Erythroblast (primary cell): ENCODE measurements around the gene ITIH1.

Source experiments
- DNase-seq, 2 experiments: peaks; one replicate each; lab custom pipeline; 2025; lab: John Stamatoyannopoulos, UW
- GATA1 ChIP-seq: IDR thresholded peaks from 2 replicates; pipeline ENCODE4 v1.6.1; 2011; ENCODE audit warnings: low read depth, mild to moderate bottlenecking, control low read depth, low read length, moderate library complexity
- POLR2A ChIP-seq: IDR thresholded peaks from 2 replicates; pipeline ENCODE4 v1.6.1; 2011; ENCODE audit warnings: mild to moderate bottlenecking, low read length

ITIH1 gene

DNA sequence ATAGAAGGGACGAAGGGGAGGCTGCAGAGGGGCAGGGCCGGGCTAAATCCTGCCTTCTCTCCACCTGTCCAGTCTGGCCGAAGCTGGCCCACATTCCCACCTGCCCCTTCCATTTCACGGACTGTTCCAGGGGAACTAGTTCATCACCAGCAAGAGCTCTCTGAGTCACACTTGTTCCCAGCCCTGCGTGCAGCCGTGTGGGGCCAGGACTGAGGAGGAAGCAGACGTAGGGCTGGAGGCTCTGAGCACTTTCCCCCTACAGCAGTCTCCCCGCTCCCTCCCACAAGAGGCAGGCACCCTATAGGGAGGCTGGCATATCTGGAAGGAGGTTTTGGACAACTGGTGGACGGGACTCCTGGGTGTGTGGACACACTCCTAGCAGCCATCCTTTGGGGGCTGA lies 50.0 kb downstream of the ITIH1 start:
- TF ChIP-seq POLR2A (no peak), GATA1 (no peak)
- no peak for DNase-seq

DNA sequence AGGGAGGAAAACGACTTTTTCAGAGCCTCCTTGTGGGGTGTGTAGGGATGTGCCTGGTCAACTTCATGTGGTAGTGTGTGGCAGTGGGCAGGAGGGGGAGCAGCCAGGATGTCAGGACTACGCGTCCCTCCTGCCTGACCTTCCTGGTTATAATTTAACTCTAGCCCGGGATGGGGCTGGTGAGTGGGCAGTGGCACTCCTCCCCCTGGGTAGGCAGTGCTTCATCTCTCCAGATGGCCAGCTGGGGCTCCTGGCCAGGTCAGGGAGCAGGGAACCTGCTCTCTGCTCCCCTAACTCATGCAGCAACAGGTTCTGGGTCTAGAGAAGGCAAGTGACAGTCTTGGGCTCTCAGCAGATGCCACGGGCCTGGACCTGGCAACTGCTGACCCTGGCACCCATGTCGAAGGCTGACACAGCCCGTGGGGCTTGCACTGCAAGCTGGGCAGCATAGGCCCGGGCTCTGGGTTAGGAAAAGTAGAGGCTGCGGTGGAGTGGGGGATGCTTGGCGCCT lies 50.5 kb downstream of the ITIH1 start:
- no peak for TF ChIP-seq POLR2A
- no peak for TF ChIP-seq GATA1
- DNase-seq: no peak

DNA sequence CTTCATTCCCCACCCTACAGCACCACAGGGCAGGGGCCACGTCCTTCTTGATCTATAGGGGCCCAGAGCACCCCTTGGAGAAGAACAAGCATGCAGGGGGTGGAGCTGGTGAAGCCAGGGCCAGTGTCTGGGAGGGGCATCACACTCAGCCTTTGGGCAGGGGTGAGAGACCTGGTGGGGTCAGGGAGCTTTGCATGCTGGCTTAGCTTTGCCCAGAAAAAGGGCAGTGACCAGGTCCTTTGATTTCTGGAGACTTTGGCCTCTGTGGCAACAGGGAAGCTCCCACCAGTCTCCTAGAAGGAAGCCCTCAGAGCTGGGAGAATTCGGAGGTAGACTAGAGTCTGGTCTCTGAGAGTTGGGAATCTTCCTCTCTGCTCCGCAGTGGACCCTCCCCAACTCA lies 52.1 kb downstream of the ITIH1 start:
- DNase-seq: no peak
- TF ChIP-seq GATA1: no peak
- no peak for TF ChIP-seq POLR2A

DNA sequence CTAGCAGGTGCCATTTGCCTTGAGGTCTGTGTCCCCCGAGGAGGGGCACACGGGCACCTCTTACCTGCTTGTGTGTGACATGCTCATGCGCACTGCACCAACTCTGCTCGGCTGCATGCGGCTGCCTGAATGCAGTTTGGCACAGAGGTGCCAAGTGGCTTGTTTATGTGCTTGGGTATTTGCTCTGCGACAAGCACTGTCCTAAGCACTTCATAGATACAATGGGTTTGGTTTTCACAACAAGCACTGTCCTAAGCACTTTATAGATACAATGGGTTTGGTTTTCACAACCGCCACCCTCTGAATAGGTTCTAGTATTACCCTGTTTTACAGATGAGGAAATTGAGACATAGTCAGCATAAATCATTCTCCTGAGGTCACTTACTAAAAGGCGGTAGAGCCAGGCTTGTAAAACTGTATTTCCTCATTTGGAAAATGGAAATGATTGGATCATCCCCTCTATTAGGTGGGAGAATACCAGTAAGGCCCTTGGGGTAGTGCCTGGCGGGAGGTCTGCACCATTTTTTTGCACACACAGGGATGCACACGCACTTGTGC lies 52.6 kb downstream of the ITIH1 start:
- TF ChIP-seq POLR2A (no peak), GATA1 (no peak)
- no peak for DNase-seq

DNA sequence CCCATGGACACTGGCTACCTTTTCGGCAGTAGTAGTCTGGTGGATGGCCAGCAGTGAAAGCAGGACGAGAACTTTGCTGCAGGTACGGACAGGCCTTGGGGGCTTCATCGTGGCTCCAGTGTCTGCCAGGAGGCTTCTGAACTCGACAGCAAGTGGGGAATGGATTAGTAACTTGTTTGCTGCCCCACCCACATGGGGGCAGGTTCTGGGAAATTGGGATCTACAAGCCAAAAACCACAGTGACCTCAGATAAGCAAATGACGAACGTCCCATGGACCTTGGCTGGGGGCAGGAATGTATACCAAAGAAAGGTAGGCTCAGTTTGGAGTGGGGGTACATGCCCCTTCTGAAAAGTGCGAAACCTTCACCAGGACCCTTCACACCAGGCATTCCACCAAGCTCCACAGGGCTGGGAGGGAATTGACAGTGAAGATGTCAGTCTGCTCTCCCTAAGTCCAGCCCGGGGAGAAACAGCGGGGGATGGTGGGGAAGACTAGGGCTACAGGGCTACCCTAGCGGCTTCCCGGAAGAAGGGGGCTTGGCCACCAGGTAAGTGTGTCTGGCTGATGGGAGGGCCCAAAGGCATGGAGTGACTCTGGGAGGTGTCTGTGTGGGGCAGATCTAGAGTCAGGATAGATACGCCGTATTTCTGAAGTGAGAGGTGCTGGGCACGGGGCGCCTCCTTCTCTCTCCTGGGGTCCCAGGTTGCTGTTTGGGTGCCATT lies 53.3 kb downstream of the ITIH1 start, which contains the start of gene ITIH4:
ITIH4 (minus strand) TSS at position 138 of the 724 bp plus-strand sequence; CDS start at position 108, 30 bp downstream.
- no peak for DNase-seq
- TF ChIP-seq GATA1 (no peak), POLR2A (no peak)

DNA sequence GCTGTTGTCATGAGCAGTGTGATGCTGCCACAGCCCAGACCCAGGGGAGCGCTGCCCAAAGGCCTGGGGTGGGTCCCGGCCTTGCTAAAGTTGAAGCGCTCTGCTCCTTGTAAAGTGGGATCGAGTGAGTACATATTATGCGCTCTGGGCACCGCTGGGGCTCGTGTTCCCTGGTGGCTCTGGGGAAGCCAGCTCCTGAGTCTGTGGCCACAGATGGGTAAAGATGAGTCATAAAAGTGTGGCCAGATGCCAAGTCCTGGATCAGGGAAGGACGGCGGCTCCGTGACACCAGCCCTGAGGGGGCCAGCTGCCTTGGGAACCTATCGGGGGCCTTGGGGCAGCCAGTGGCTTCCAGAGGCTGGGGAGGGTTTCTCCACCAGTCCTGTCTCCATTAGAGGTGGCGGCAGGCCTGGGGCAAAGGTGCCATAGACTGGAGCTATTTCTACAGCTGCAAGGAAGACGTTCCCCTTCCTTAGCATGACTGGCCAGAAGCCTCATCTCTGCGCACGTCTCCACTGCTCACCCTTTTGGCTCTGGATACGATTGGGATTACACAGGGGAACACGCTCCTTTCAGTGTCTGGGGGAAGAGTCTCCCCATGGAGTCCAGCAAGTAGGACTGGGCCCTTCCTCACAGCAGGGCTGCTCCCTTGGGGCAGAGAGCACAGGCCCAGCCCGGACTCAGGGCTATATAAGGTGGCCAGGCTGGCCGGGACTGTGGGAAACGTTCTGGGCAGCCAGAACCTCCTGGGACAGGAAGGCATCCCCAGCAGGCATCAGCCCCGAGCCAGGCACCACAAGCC lies 54.3 kb downstream of the ITIH1 start:
- peak in 1 of 2 experiments; percentile 37 for DNase-seq
- TF ChIP-seq POLR2A (no peak), GATA1 (no peak)

DNA sequence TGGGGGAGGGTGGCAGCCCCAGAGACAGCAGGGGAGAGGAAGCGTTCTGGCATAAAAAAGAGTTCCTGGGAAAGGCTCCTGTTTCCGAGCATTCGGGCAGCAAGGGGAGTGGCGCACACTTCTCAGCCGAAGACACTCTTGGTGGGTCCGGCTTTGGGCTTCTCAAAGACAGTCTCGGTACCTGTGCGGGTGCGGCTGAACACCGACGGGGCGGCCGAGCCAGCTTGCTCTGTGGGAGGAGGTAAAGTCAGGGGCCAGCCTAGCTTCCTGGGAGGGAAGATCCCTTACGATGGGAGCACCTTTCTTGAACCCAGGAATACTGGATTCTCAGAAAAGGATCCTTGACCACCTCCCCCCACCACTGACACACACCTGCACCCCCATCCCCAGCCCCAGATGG lies 55.8 kb downstream of the ITIH1 start:
- no peak for TF ChIP-seq GATA1
- no peak for TF ChIP-seq POLR2A
- DNase-seq: no peak

DNA sequence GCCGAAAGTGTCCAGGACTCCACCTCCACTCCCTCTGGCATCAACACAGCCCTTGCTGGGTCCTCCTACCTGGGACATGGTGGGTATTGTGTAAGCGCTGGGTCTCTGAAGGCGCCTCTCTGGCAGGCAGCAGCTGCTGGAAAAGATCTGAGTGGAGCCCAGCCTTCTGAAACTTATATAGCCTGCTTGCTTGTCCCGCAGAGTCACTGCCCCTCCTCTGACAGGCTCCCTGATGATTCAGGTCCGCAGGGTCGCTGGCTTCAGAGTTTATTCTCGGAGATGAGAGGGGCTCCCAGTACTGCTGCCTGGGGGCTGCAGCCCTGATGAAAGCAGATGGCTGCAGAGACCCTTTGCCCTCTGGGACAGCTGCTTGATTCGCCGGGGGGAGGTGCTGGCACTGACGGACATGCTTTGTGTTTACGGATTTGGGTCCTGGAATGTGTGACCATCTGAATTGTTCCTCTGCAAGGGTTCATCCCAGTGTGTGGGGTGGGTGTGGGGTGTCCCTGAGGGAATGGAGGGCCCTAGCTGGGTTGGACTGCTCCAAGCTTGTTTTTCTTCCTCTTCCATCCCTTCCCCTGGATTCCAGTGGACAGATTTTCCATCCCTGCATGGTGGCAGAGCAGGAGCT lies 57.6 kb downstream of the ITIH1 start, which contains the start of gene MUSTN1:
MUSTN1 (minus strand) TSS at position 149 of the 631 bp plus-strand sequence; CDS start at position 78, 71 bp downstream.
- DNase-seq: no peak
- TF ChIP-seq POLR2A (no peak), GATA1 (no peak)

DNA sequence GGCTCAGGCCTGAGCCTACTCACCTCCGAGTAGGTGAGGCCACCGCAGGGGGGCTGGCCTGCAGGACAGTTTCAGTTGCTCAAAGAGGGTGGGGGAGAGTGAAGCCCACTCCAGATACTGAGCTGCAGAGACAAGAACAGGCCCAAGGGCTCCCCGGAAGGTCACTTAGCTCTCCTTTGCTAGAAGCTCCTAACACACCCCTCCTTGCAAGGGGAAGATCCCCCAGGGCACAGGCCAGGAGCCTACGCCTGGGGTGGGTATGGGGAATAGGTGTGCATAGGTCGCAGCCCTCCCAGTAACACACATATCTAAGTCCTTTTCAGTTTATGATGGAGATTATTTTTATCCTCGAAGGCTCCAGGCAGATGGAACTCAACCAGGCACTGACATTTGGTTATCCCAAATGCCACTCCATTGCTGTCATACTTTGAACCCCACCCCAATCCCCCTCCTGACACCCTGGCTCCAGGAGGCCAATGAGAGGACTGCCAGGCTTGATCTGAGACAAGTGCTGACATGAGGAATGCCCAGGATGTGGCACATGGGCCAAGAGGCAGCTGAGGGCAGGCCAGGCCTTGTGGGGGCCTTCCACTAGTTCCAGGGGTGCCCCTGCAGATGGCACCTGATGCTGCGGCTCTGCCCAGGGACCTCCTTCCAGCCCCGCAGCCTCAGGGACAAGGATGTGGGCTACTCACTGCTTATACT lies 58.5 kb downstream of the ITIH1 start:
- TF ChIP-seq POLR2A (no peak), GATA1 (no peak)
- no peak for DNase-seq

DNA sequence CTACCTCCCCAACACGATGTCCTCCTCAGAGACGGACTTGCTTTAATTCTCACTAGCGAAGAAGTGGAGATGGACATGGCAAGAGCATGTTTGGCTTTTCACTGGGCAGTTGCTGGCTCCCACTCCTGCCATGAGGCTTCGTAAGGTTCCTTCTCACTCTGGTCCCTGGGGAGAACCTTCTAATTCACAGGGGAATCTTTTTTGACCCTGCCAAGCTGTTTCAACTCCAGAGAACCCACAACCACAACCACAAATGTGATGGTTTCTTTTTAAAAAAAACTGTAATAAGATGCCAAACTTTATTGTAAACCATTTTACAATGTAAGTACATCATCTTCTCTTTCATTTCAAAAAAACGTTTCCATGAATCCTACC lies 59.1 kb downstream of the ITIH1 start:
- DNase-seq: no peak
- TF ChIP-seq POLR2A (no peak), GATA1 (no peak)

DNA sequence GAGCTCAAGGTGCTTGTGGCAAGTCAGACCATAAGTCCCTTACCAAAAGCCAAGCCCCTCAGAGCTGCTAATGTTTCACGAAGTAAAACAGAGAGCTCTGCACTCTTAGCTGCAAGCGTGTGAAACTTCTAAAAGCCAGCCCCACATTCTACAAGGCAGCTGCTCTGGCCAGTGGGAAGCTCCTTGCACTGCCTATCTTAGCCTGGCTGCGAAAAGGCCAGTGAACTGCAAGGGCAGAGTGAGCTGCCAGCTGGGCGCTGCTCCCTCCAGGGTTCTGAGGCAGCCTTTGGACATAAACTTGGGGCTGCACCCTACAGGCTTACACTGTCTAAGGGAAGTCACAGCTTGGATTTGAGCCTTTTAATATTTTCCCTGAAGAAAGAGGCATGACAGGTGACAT lies 59.6 kb downstream of the ITIH1 start:
- TF ChIP-seq POLR2A (no peak), GATA1 (no peak)
- no peak for DNase-seq

DNA sequence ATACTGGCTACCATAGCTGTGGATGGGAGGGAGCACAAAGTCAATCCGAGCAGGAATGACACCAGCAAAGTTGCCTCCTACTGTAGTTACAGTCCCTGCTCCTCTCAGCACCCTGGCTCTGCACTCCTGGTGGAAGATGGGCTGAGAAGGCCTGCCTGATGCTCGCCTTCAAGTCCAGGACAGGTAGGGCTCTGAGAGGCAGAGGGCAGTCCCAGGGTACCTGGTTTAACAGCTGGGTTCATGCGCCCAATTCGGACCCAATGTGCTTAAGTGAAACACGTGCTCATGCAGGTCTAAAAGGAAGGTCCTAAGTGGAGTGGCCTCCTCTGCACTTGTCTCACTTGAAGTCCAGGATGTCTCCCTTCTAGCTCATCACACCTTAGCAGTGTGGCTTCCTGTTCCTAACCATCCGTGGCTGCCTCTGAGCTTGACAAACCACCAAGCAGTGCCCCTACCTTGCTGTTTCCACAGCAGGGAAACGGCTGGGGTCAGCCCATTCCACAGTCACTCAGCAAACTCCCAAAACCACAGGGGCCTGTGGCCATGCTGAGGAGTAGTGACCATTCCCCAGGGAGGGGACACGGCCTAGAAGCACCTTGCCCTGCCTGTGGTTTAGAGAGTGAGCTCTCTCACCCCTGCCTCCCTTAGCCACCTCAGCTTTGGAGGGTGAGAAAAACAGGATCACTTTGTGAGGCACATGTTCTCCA lies 61.3 kb downstream of the ITIH1 start:
- no peak for DNase-seq
- TF ChIP-seq GATA1 (no peak), POLR2A (no peak)
